K562 treated with DMSO at 1 percent for 12 hours (cell line): ENCODE results near the gene FOXC2. TPM values are rescaled to one million over a fixed set of nuclear protein-coding genes. Genes with fewer than 3 reads are reported as not detected.

Source experiments
- total RNA-seq: library from RNA; unstranded; fragments of 300-600 nt; gene quantifications from 2 replicates; pipeline ENCODE4 v1.2.3, GENCODE V29; 2022; ENCODE audit not compliant: insufficient read depth

FOXC2 gene
- total RNA-seq = 0.75 and 0.91 TPM in 2 replicates

GRCh38 chr16:86566601-86566965, at the start of gene FOXC2:
Gene FOXC2 (plus strand): TSS chr16:86566829. CDS start chr16:86567336, 507 bp downstream.

GRCh38 chr16:86554917-86555703, 11.5 kb upstream of the FOXC2 start, which contains the start of gene MTHFSD:
Gene MTHFSD (minus strand): TSS chr16:86555235. CDS start chr16:86555184, 51 bp downstream.

GRCh38 chr16:86578061-86578599, 11.5 kb downstream of the FOXC2 start, which contains the start of gene FOXL1:
Gene FOXL1 (plus strand): TSS chr16:86578549. CDS start chr16:86578724, 175 bp downstream.

Other genes with a start within 250 kb of the FOXC2 start
- gene FOXF1, start 56.3 kb upstream of the FOXC2 start, total RNA-seq = not detected in 2 replicates
- 4.5 and 13.9 TPM in 2 replicates for gene MTHFSD, start 11.6 kb upstream of the FOXC2 start, total RNA-seq
- not detected in 2 replicates for gene FOXL1, start 11.7 kb downstream of the FOXC2 start, total RNA-seq